ENCODE results near the gene GRID2IP.
A peak's percentile ranks its signal among the peaks of the same experiment; 100 is the strongest.
"Not testable (repeated sequence)": the region's sequence is repeated elsewhere in the genome, so short reads cannot be mapped to it uniquely, and the experiment has no call there.

GRID2IP gene

DNA sequence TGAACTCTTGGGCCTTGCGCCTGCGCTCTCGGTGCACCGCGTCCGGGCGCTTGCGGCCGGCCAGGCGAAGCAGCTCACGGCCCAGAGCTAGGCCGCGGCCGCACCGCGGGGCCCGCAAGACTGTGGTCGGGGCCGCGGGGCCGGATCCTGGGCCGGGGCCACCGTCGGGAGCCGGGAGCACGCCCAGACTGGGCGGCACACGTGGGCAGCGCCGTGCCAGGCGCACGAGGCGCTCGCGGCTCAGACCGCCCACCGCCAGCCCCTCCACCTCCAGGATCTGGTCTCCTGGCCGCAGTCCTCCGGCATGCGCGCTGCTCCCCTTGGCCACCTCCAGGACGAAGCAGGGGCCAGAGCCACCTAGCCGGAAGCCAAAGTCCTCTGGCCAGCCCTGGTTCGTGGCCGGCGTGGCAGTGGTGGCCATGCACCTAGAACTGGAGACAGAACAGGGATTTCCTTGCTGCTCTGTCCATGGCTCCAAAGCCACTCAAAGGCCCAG lies at the start of gene GRID2IP:
TSS of gene GRID2IP (minus strand) at position 446 of the 496 bp plus-strand sequence. CDS start at position 421, 25 bp downstream.
- no peak within 1 kb of the TSS for H3K4me3 Mint-ChIP-seq
- ATAC-seq (no peak), DNase-seq (no peak)
- H3K27ac Mint-ChIP-seq = no peak within 1 kb of the TSS
- no peaks in the 10 kb centered on the region for H3K36me3 Mint-ChIP-seq (ENCODE audit: low read depth)
- H3K27me3 Mint-ChIP-seq = no peaks in the 10 kb centered on the region
- peaks cover 10% of the 10 kb centered on the region for H3K4me1 Mint-ChIP-seq
- no peaks in the 10 kb centered on the region for H3K9me3 Mint-ChIP-seq

- peaks cover 37% of the 10 kb centered on the region for H3K36me3 Mint-ChIP-seq (ENCODE audit: low read depth)
- H3K27me3 Mint-ChIP-seq = no peaks in the 10 kb centered on the region
- H3K4me1 Mint-ChIP-seq = peaks cover 2% of the 10 kb centered on the region
- H3K4me3 Mint-ChIP-seq = no peak overlapping the region
- no peaks in the 10 kb centered on the region for H3K9me3 Mint-ChIP-seq
- ATAC-seq = no peak
- H3K27ac Mint-ChIP-seq = no peak overlapping the region
- no peak for DNase-seq
Observed at GRCh38 chr7:6600093-6600492, 48.8 kb upstream of the GRID2IP start.

DNA sequence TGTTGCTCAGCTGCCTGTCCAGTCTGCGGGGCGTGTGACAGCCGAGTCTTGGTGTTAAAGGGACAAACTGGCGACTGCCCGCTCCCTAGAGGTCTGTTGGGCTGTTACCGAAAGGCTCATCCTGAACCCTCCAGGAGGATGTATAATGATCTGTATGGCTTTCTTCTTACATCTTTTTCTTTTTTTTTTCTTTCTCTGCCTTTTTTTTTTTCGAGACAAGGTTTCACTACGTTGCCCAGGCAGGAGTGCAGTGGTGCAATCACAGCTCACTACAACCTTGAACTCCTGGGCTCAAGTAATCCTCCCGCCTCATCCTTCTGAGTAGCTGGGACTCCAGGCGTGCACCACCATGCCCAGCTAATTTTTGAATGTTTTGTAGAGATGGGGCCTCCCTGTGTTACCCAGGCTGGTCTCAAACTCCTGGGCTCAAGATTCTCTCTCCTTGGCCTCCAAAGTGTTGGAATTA lies 39.4 kb upstream of the GRID2IP start:
- H3K27ac Mint-ChIP-seq = peak overlapping the region; percentile 91
- H3K27me3 Mint-ChIP-seq = no peaks in the 10 kb centered on the region
- H3K36me3 Mint-ChIP-seq (ENCODE audit: low read depth) = peaks cover 36% of the 10 kb centered on the region
- peak overlapping the region; percentile 93 for H3K4me3 Mint-ChIP-seq
- peaks cover 14% of the 10 kb centered on the region for H3K4me1 Mint-ChIP-seq
- no peak for DNase-seq
- H3K9me3 Mint-ChIP-seq = no peaks in the 10 kb centered on the region
- ATAC-seq = no peak

- DNase-seq = peak; percentile 88
- peak within 1 kb of the TSS; percentile 91 for H3K27ac Mint-ChIP-seq
- H3K36me3 Mint-ChIP-seq (ENCODE audit: low read depth) = peaks cover 38% of the 10 kb centered on the region
- peak within 1 kb of the TSS; percentile 93 for H3K4me3 Mint-ChIP-seq
- no peaks in the 10 kb centered on the region for H3K9me3 Mint-ChIP-seq
- H3K4me1 Mint-ChIP-seq = peaks cover 14% of the 10 kb centered on the region
- no peaks in the 10 kb centered on the region for H3K27me3 Mint-ChIP-seq
- ATAC-seq = peak; percentile 94
Observed at GRCh38 chr7:6589829-6590644, 38.8 kb upstream of the GRID2IP start, which contains the start of gene INTS15. TSS of gene INTS15 (plus strand) at chr7:6590021. CDS start at chr7:6590284, 263 bp downstream.

- Mint-ChIP-seq H3K27me3 (no peaks in the 10 kb centered on the region), H3K36me3 (ENCODE audit: low read depth) (peaks cover 43% of the 10 kb centered on the region), H3K27ac (peak overlapping the region; percentile 69), H3K9me3 (no peaks in the 10 kb centered on the region), H3K4me1 (peaks cover 14% of the 10 kb centered on the region), H3K4me3 (peak overlapping the region; percentile 75)
- no peak for ATAC-seq
- DNase-seq = no peak
Observed at GRCh38 chr7:6589151-6589828, 38.0 kb upstream of the GRID2IP start.

- DNase-seq = no peak
- H3K9me3 Mint-ChIP-seq = no peaks in the 10 kb centered on the region
- peaks cover 38% of the 10 kb centered on the region for H3K36me3 Mint-ChIP-seq (ENCODE audit: low read depth)
- ATAC-seq = no peak
- H3K27ac Mint-ChIP-seq = peak overlapping the region; percentile 37
- peaks cover 14% of the 10 kb centered on the region for H3K4me1 Mint-ChIP-seq
- no peaks in the 10 kb centered on the region for H3K27me3 Mint-ChIP-seq
- peak overlapping the region; percentile 45 for H3K4me3 Mint-ChIP-seq
Observed at GRCh38 chr7:6588566-6588965, 37.3 kb upstream of the GRID2IP start.

- H3K4me3 Mint-ChIP-seq, DNase-seq, H3K27ac Mint-ChIP-seq, H3K27me3 Mint-ChIP-seq, H3K9me3 Mint-ChIP-seq, ATAC-seq, H3K4me1 Mint-ChIP-seq: not testable (repeated sequence)
- peaks cover 39% of the 10 kb centered on the region for H3K36me3 Mint-ChIP-seq (ENCODE audit: low read depth)
Observed at GRCh38 chr7:6585746-6586432, 34.6 kb upstream of the GRID2IP start.

GRCh38 chr7:6579446-6579845 lies 28.2 kb upstream of the GRID2IP start:
- no peak overlapping the region for H3K4me3 Mint-ChIP-seq
- DNase-seq (no peak), ATAC-seq (no peak)
- peaks cover 13% of the 10 kb centered on the region for H3K4me1 Mint-ChIP-seq
- H3K27me3 Mint-ChIP-seq = no peaks in the 10 kb centered on the region
- H3K27ac Mint-ChIP-seq = no peak overlapping the region
- no peaks in the 10 kb centered on the region for H3K9me3 Mint-ChIP-seq
- peaks cover 14% of the 10 kb centered on the region for H3K36me3 Mint-ChIP-seq (ENCODE audit: low read depth)

- H3K36me3 Mint-ChIP-seq (ENCODE audit: low read depth) = peaks cover 12% of the 10 kb centered on the region
- DNase-seq = no peak
- no peaks in the 10 kb centered on the region for H3K27me3 Mint-ChIP-seq
- H3K27ac Mint-ChIP-seq = peak overlapping the region; percentile 78
- H3K4me3 Mint-ChIP-seq = peak overlapping the region; percentile 83
- H3K4me1 Mint-ChIP-seq = peaks cover 13% of the 10 kb centered on the region
- H3K9me3 Mint-ChIP-seq = no peaks in the 10 kb centered on the region
- ATAC-seq = no peak
Observed at GRCh38 chr7:6578114-6579084, 27.1 kb upstream of the GRID2IP start.

GRCh38 chr7:6577369-6578113 lies 26.3 kb upstream of the GRID2IP start, which contains the start of gene ZDHHC4:
TSS of gene ZDHHC4 (plus strand) at chr7:6577454. CDS start at chr7:6580562, 3,108 bp downstream.
- Mint-ChIP-seq H3K9me3 (no peaks in the 10 kb centered on the region), H3K4me1 (peaks cover 13% of the 10 kb centered on the region)

GRCh38 chr7:6576867-6577368 lies 25.7 kb upstream of the GRID2IP start:
- DNase-seq; H3K36me3 Mint-ChIP-seq (ENCODE audit: low read depth); H3K9me3 Mint-ChIP-seq; H3K27me3 Mint-ChIP-seq; H3K27ac Mint-ChIP-seq; ATAC-seq: not testable (repeated sequence)
- peak overlapping the region; percentile 83 for H3K4me3 Mint-ChIP-seq
- H3K4me1 Mint-ChIP-seq = peaks cover 13% of the 10 kb centered on the region

More at GRCh38 chr7:6577369-6578113, 26.3 kb upstream of the GRID2IP start, which contains the start of gene ZDHHC4:
- peak within 1 kb of the TSS; percentile 78 for H3K27ac Mint-ChIP-seq
- H3K27me3 Mint-ChIP-seq = no peaks in the 10 kb centered on the region
- peaks cover 10% of the 10 kb centered on the region for H3K36me3 Mint-ChIP-seq (ENCODE audit: low read depth)
- ATAC-seq (peak; percentile 98), DNase-seq (peak; percentile 92)
- peak within 1 kb of the TSS; percentile 83 for H3K4me3 Mint-ChIP-seq

- peak; percentile 16 for DNase-seq
- H3K4me1 Mint-ChIP-seq = peaks cover 13% of the 10 kb centered on the region
- no peak overlapping the region for H3K27ac Mint-ChIP-seq
Observed at GRCh38 chr7:6576024-6576866, 25.0 kb upstream of the GRID2IP start.

More at GRCh38 chr7:6576024-6576866, 25.0 kb upstream of the GRID2IP start:
- H3K27me3 Mint-ChIP-seq = no peaks in the 10 kb centered on the region
- peaks cover under 1% of the 10 kb centered on the region for H3K36me3 Mint-ChIP-seq (ENCODE audit: low read depth)
- H3K4me3 Mint-ChIP-seq = peak overlapping the region; percentile 83
- no peak for ATAC-seq
- H3K9me3 Mint-ChIP-seq = no peaks in the 10 kb centered on the region

Measured in activated naive CD8-positive, alpha-beta T cell treated with anti-CD3 and anti-CD28 coated beads, Interleukin-2, amount 50 U/mL, for 24 hours (primary cell).